Activated CD8-positive, alpha-beta memory T cell treated with anti-CD3 and anti-CD28 coated beads, Interleukin-2, amount 50 U/mL, for 1 hour (primary cell): ENCODE measurements around the gene UTP3.
A peak's percentile ranks its signal among the peaks of the same experiment; 100 is the strongest.
"Not testable (repeated sequence)": the region's sequence is repeated elsewhere in the genome, so short reads cannot be mapped to it uniquely, and the experiment has no call there.

Experiments used
- DNase-seq: peaks from one replicate; pipeline ENCODE4 v3.0.0-alpha.2; 2020; ENCODE audit errors: extremely low read depth

Gene UTP3

GRCh38 chr4:70687392-70687791, 940 bp upstream of the UTP3 start:
- DNase-seq, result no peak

- no peak for DNase-seq
Observed at GRCh38 chr4:70688795-70689231, 481 bp downstream of the UTP3 start.

- no peak for DNase-seq
Observed at GRCh38 chr4:70691661-70692060, 3.3 kb downstream of the UTP3 start.

- not testable (repeated sequence) for DNase-seq
Observed at GRCh38 chr4:70694633-70695032, 6.3 kb downstream of the UTP3 start.

- not testable (repeated sequence) for DNase-seq
Observed at GRCh38 chr4:70698435-70698834, 10.1 kb downstream of the UTP3 start.

- DNase-seq, result no peak
Observed at GRCh38 chr4:70700712-70701111, 12.4 kb downstream of the UTP3 start.

- DNase-seq, result no peak
Observed at GRCh38 chr4:70701271-70701670, 12.9 kb downstream of the UTP3 start.

- not testable (repeated sequence) for DNase-seq
Observed at GRCh38 chr4:70702592-70702991, 14.3 kb downstream of the UTP3 start.

GRCh38 chr4:70703619-70704214, 15.4 kb downstream of the UTP3 start:
- DNase-seq, result no peak

GRCh38 chr4:70704215-70704930, 16.0 kb downstream of the UTP3 start:
- DNase-seq, result no peak

- no peak for DNase-seq
Observed at GRCh38 chr4:70704931-70705182, 16.5 kb downstream of the UTP3 start.

- peak; percentile 40 for DNase-seq
Observed at GRCh38 chr4:70705183-70706043, 17.1 kb downstream of the UTP3 start.

GRCh38 chr4:70706044-70706461, 17.7 kb downstream of the UTP3 start:
- DNase-seq, result no peak

GRCh38 chr4:70706516-70706915, 18.2 kb downstream of the UTP3 start:
- no peak for DNase-seq

GRCh38 chr4:70709611-70710205, 21.4 kb downstream of the UTP3 start:
- DNase-seq, result no peak

GRCh38 chr4:70711599-70711998, 23.3 kb downstream of the UTP3 start:
- no peak for DNase-seq

- no peak for DNase-seq
Observed at GRCh38 chr4:70712150-70712549, 23.8 kb downstream of the UTP3 start.

- DNase-seq, result no peak
Observed at GRCh38 chr4:70712604-70713452, 24.5 kb downstream of the UTP3 start.

GRCh38 chr4:70713453-70714078, 25.2 kb downstream of the UTP3 start:
- DNase-seq, result no peak

- no peak for DNase-seq
Observed at GRCh38 chr4:70714079-70714887, 26.0 kb downstream of the UTP3 start.
